Measurements from ENCODE around the gene PSMD2. TPM values are rescaled to one million over a fixed set of nuclear protein-coding genes. Genes with fewer than 3 reads are reported as not detected.

PSMD2 gene
- total and polyA plus RNA-seq, 2 of the 8 experiments (the other 6 are each of a cell fraction or from before 2014, with no cell fraction given) = 350 to 363 TPM

GRCh38 chr3:184325715-184326369 is 26.8 kb downstream of the PSMD2 start (continued):
- TF ChIP-seq ATF2 (IDR thresholded peaks at IDR 0.05; ENCODE audit: low read length) (no peak), CREB1 (IDR thresholded peaks at IDR 0.05) (no peak), NRF1 (IDR thresholded peaks at IDR 0.05; ENCODE audit: low read depth, low read length) (no peak), SIN3A (conservative IDR thresholded peaks at IDR 0.05 in 1 of 2, IDR thresholded peaks at IDR 0.05 in 1 of 2; ENCODE audit: low read depth in 1 of 2, low read length in 2 of 2) (no peak), JUN (IDR thresholded peaks at IDR 0.05; ENCODE audit: low read depth, low read length) (no peak), HDAC6 (IDR thresholded peaks at IDR 0.05; ENCODE audit: low read depth, low read length) (no peak), CEBPB (IDR thresholded peaks at IDR 0.05; ENCODE audit: low read depth, low read length) (no peak), POLR2AphosphoS5 (IDR thresholded peaks at IDR 0.05; ENCODE audit: low read depth, low read length) (no peak), SUZ12 (IDR thresholded peaks at IDR 0.05; ENCODE audit: low read length) (no peak), EP300 (IDR thresholded peaks at IDR 0.05; ENCODE audit: borderline replicate concordance in 1 of 2, low read depth in 2 of 2, low read length in 2 of 2) (no peak)

All from H1 (cell line).